ENCODE measurements around the gene TBC1D32.
"Not testable (repeated sequence)": the region's sequence is repeated elsewhere in the genome, so short reads cannot be mapped to it uniquely, and the experiment has no call there.

The TBC1D32 gene

GRCh38 chr6:121090492-121090891 is 243.8 kb downstream of the TBC1D32 start:
- DNase-seq: no peak

- no peak for DNase-seq
Measured at GRCh38 chr6:121086876-121087275, 247.4 kb downstream of the TBC1D32 start.

DNA sequence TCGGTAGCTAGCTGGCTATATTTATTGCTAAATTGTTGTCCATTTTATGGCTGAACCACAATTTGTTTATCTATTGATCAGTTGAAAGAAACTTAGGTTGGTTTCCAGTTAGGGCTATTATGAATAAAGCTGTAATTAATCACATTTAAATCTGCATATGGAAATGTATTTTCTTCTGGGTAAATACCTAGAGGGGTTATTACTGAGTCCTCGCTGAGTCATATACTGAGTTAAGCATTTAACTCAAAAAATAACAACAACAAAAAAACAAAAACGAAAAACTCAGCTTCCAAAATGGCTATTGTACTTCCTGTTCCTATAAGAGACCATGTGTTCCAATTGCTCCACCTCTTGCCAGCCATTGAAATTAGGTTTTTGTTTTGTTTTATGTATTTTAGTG is 258.2 kb downstream of the TBC1D32 start:
- no peak for DNase-seq

DNA sequence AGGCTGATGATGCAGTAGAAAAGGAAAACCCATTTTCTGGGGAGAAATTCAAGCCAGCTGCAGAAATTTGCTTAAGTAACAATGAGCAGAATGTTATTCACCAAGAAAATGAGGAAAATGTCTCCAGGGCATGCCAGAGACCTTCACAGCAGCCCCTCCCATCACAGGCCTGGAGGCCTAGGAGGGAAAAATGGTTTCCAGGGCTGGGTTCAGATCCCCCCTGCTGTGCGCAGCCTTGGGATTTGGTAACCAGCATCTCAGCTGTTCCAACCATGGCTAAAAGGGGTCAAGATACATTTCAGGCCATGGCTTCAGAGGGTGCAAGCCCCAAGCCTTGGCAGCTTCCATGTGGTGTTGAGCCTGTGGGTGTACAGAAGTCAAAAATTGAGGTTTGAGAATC is 265.5 kb downstream of the TBC1D32 start:
- not testable (repeated sequence) for DNase-seq

- DNase-seq: no peak
Measured at GRCh38 chr6:121067381-121067780, 266.9 kb downstream of the TBC1D32 start.

DNA sequence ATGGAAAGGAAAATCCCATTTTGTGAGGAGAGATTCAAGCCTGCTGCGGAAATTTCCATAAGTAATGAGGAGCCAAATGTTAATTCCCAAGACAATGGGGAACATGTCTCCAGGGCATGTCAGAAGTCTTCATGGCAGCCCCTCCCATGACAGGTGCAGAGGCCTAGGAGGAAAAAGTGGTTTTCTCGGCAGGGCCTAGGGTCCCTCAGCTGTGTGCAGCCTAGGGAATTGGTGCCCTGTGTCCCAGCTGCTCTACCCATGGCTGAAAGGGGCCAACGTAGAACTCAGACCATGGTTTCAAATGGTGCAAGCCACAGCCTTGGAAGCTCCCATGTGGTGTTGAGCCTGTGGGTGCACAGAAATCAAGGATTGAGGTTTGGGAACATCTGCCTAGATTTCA is 269.9 kb downstream of the TBC1D32 start:
- DNase-seq: no peak

GRCh38 chr6:121055572-121056163 is 278.6 kb downstream of the TBC1D32 start:
- peak; percentile 62 for DNase-seq

GRCh38 chr6:121048593-121048992 is 285.7 kb downstream of the TBC1D32 start:
- DNase-seq: not testable (repeated sequence)

- not testable (repeated sequence) for DNase-seq
Measured at GRCh38 chr6:121044905-121045304, 289.4 kb downstream of the TBC1D32 start.

DNA sequence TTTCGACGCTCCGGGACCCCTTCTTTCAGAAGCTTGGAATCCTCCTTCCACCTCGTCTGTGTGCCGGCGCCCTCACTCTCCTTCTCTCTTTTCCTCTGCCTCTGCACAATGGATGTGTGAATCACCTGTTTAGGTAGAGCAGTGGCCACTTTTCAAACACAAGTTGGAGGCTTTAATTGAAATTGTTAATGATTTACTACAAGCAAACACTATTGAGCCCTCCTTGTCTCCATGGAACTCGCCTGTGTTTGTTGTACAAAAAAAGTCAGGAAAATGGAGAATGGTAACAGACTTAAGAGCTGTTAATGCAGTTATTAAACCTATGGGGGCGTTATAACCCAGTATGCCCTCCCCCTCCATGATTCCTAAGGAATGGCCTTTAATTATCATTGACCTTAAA is 290.6 kb downstream of the TBC1D32 start:
- not testable (repeated sequence) for DNase-seq

GRCh38 chr6:121043211-121043610 is 291.1 kb downstream of the TBC1D32 start:
- not testable (repeated sequence) for DNase-seq

GRCh38 chr6:121042766-121043165 is 291.5 kb downstream of the TBC1D32 start:
- DNase-seq: no peak

- no peak for DNase-seq
Measured at GRCh38 chr6:121040831-121041230, 293.4 kb downstream of the TBC1D32 start.

GRCh38 chr6:121033091-121033490 is 301.2 kb downstream of the TBC1D32 start:
- DNase-seq: no peak

DNA sequence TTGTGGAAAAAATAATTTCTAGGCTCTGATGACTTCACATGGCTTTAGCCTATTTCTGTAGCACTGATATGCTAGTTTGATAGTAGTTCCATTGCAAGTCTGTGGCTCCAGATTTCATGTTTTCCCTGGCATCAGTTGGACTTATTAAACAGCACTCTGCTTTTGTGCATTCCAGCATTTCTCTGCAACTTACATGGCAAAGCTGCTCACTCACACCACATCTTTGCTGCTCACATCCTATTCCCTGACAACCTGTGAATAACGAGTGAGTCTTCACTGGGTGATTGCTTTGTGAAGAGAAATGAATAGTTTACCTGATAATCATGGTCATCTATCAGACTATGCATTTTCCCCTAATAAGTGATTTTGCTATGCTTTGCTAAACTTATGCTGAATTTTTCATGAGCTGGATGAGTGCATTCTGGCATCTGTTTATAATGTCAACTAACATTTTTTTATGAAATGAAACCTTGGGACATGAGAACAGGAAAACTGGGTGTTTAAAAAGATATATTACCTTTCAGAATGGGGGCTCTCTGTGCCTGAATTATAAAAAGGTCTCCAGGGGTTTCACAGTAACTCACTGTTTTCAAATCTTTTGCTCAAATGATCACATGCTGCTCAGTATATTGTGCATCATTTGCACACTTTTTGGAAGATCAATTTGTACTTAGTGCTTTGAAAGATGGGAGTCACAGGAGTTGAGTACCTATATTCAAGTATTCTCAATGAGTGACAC is 301.8 kb downstream of the TBC1D32 start:
- no peak for DNase-seq
